Breast epithelium (tissue), 4 donors: ENCODE data around the gene PITX2. TPM values are rescaled to one million over a fixed set of nuclear protein-coding genes. Genes with fewer than 3 reads are reported as not detected.

ENCODE experiments used
- DNase-seq, 2 donors: peaks; one replicate each; pipeline ENCODE4 v3.0.0-alpha.2; 2019; ENCODE audit warnings: low spot score in 2 of 2
- H3K27ac ChIP-seq, 2 donors: fragments of 200-600 bp; sonication (generic) in 1 of 2; one replicate each; pipeline ENCODE4 v1.5.1; 2016 to 2019; ENCODE audit warnings: mild to moderate bottlenecking in 1 of 2
- H3K27me3 ChIP-seq, 2 donors: fragments of 200-600 bp; sonication (generic) in 1 of 2; one replicate each; pipeline versions ENCODE4 v1.5.1 to v1.6.0; 2017 to 2019; ENCODE audit warnings: control low read depth in 1 of 2, mild to moderate bottlenecking in 1 of 2
- H3K36me3 ChIP-seq: fragments of 200-600 bp; one replicate; pipeline ENCODE4 v1.5.1; 2019
- H3K4me1 ChIP-seq, 2 donors: fragments of 200-600 bp; sonication (generic); one replicate each; pipeline ENCODE4 v1.5.1; 2016 to 2019; ENCODE audit warnings: control low read depth in 1 of 2
- H3K4me3 ChIP-seq, 3 donors: fragments of 200-600 bp; sonication (generic); 1 replicate in 2 of 3; 2 replicates in 1 of 3; pipeline ENCODE4 v1.5.1; 2016 to 2019; ENCODE audit warnings: mild to moderate bottlenecking in 3 of 3, moderate library complexity in 2 of 3
- H3K9me3 ChIP-seq, 2 donors: fragments of 200-600 bp; sonication (generic) in 1 of 2; one replicate each; pipeline ENCODE4 v1.5.1; 2016 to 2019; ENCODE audit warnings: control low read depth in 1 of 2
- POLR2A ChIP-seq: fragments of 450-650 bp; IDR thresholded peaks from one replicate; pipeline ENCODE4 v1.6.1; 2016; ENCODE audit warnings: antibody characterized with exemption, mild to moderate bottlenecking, moderate library complexity
- POLR2AphosphoS5 ChIP-seq, 3 donors: sonication (generic); formaldehyde crosslinking; IDR thresholded peaks; one replicate each; pipeline ENCODE4 v1.6.1; 2017; ENCODE audit warnings: antibody characterized with exemption in 3 of 3
- intact Hi-C: fragments of 100-400 bp; cut with DNase I; formaldehyde crosslinking; loops from one replicate; pipeline ENCODE4 v1.15.1; 2023; ENCODE audit warnings: low total_unique reads
- total RNA-seq, 3 donors: library from RNA; depleted of rRNA; stranded (reverse); fragments of >200 nt; gene quantifications; one replicate each; pipeline ENCODE4 v1.1.0, GENCODE V29; 2016
- TF ChIP-seq, protein P1 (sequence below), 3 donors: fragments of 450-650 bp; IDR thresholded peaks; one replicate each; pipeline ENCODE4 v1.5.1; 2016 to 2017; ENCODE audit warnings: antibody characterized with exemption in 3 of 3, mild to moderate bottlenecking in 3 of 3, moderate library complexity in 3 of 3

PITX2 gene
- total RNA-seq, 3 donors from 2014 or later: 0.33 to 2.6 TPM; not detected in 1

- no peaks in the 10 kb centered on the region for H3K4me1 ChIP-seq
These were observed 4.1 kb downstream of the PITX2 start for GRCh38 chr4:110618581-110619462.

GRCh38 chr4:110617646-110618580, 5.0 kb downstream of the PITX2 start:
- H3K36me3 ChIP-seq: no peaks in the 10 kb centered on the region
- no peak overlapping the region for H3K27ac ChIP-seq
- peaks cover 7 to 98% of the 10 kb centered on the region in 2 donors for H3K27me3 ChIP-seq
- H3K4me1 ChIP-seq: no peaks in the 10 kb centered on the region
- H3K9me3 ChIP-seq: no peaks in the 10 kb centered on the region
- intact Hi-C loops: no loop called here
- H3K4me3 ChIP-seq: peak overlapping the region in 1 of 3 donors; percentile 30
- DNase-seq: no peak
- TF ChIP-seq POLR2A: no peak

More at GRCh38 chr4:110618581-110619462, 4.1 kb downstream of the PITX2 start:
- H3K36me3 ChIP-seq: no peaks in the 10 kb centered on the region
- H3K4me3 ChIP-seq: peak overlapping the region in 1 of 3 donors; percentile 30
- TF ChIP-seq POLR2AphosphoS5 (IDR thresholded peaks at IDR 0.05): no peak
- no peak for TF ChIP-seq POLR2A
- TF ChIP-seq, protein P1, sequence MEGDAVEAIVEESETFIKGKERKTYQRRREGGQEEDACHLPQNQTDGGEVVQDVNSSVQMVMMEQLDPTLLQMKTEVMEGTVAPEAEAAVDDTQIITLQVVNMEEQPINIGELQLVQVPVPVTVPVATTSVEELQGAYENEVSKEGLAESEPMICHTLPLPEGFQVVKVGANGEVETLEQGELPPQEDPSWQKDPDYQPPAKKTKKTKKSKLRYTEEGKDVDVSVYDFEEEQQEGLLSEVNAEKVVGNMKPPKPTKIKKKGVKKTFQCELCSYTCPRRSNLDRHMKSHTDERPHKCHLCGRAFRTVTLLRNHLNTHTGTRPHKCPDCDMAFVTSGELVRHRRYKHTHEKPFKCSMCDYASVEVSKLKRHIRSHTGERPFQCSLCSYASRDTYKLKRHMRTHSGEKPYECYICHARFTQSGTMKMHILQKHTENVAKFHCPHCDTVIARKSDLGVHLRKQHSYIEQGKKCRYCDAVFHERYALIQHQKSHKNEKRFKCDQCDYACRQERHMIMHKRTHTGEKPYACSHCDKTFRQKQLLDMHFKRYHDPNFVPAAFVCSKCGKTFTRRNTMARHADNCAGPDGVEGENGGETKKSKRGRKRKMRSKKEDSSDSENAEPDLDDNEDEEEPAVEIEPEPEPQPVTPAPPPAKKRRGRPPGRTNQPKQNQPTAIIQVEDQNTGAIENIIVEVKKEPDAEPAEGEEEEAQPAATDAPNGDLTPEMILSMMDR (IDR thresholded peaks at IDR 0.05): no peak
- H3K9me3 ChIP-seq: no peaks in the 10 kb centered on the region
- no peak for DNase-seq
- H3K27me3 ChIP-seq: peaks cover 7 to 99% of the 10 kb centered on the region in 2 donors
- H3K27ac ChIP-seq: no peak overlapping the region
- intact Hi-C loops: no loop called here

DNA sequence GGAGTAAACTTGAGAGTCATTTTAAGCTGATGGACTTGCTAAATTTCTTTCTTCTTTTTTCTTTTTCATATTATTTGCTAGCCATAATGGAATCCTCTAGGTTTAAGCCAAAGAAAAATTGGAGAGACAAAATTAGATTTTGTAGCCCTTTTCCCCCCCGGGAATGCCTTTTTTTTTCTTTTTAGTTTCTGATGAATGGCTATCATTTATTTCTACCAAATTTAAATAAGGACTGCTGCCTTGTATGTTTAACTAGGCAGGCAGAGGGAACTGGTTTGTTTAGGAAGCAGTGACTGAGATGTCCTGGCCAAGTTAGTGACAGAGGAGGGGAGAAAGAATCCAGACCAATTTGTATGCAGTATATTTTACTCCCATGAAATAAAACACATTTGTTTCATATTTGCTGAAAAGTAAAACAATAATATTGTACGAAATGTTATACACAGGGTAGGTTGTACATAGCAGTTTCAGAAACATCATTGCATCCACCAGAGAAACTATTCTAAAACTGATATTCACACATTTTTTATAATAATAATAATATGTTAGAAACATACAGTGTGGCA, 5.7 kb downstream of the PITX2 start:
- no peak for DNase-seq
- H3K27me3 ChIP-seq: peaks cover 7 to 98% of the 10 kb centered on the region in 2 donors
- no peaks in the 10 kb centered on the region for H3K9me3 ChIP-seq
- H3K36me3 ChIP-seq: no peaks in the 10 kb centered on the region
- no peak overlapping the region for H3K4me3 ChIP-seq
- TF ChIP-seq POLR2A: no peak
- TF ChIP-seq POLR2AphosphoS5 (IDR thresholded peaks at IDR 0.05): no peak
- TF ChIP-seq, protein P1 (IDR thresholded peaks at IDR 0.05): no peak
- H3K27ac ChIP-seq: no peak overlapping the region
- H3K4me1 ChIP-seq: no peaks in the 10 kb centered on the region
- intact Hi-C loops: no loop called here

GRCh38 chr4:110616238-110617074, 6.4 kb downstream of the PITX2 start:
- intact Hi-C loops: no loop called here
- Histone ChIP-seq H3K4me1 (no peaks in the 10 kb centered on the region), H3K27ac (no peak overlapping the region)

More at GRCh38 chr4:110616238-110617074, 6.4 kb downstream of the PITX2 start:
- H3K36me3 ChIP-seq: no peaks in the 10 kb centered on the region
- TF ChIP-seq POLR2A (no peak), POLR2AphosphoS5 (IDR thresholded peaks at IDR 0.05) (no peak)
- TF ChIP-seq, protein P1 (IDR thresholded peaks at IDR 0.05): no peak
- H3K4me3 ChIP-seq: no peak overlapping the region
- peaks cover 4 to 98% of the 10 kb centered on the region in 2 donors for H3K27me3 ChIP-seq
- H3K9me3 ChIP-seq: no peaks in the 10 kb centered on the region
- no peak for DNase-seq
